Chondrocyte (in vitro differentiated cells): Measurements from ENCODE around the gene ASMTL. TPM values are rescaled to one million over a fixed set of nuclear protein-coding genes. Genes with fewer than 3 reads are reported as not detected.

Experiments
- DNase-seq: peaks from one replicate; pipeline ENCODE4 v3.0.0; 2021; ENCODE audit warnings: mixed read lengths, low spot score
- H3K27ac Mint-ChIP-seq: one replicate; pipeline ENCODE4 v1.8.0; 2021; ENCODE audit warnings: mild to moderate bottlenecking, moderate library complexity, mixed read lengths; ENCODE audit not compliant: unreplicated experiment
- H3K27me3 Mint-ChIP-seq: 2 replicates; pipeline ENCODE4 v1.8.0; 2021; ENCODE audit warnings: low read depth, mixed read lengths
- H3K36me3 Mint-ChIP-seq: 2 replicates; pipeline ENCODE4 v1.8.0; 2021; ENCODE audit warnings: low read depth, mixed read lengths
- H3K4me1 Mint-ChIP-seq: 2 replicates; pipeline ENCODE4 v1.8.0; 2021; ENCODE audit warnings: low read depth, mild to moderate bottlenecking, mixed read lengths
- H3K4me3 Mint-ChIP-seq: one replicate; pipeline ENCODE4 v1.8.0; 2021; ENCODE audit warnings: mild to moderate bottlenecking, moderate library complexity, mixed read lengths; ENCODE audit not compliant: unreplicated experiment
- H3K9me3 Mint-ChIP-seq: 2 replicates; pipeline ENCODE4 v1.8.0; 2021; ENCODE audit warnings: low read depth, mixed read lengths
- CTCF ChIP-seq: fragments of 200-600 bp; sonication (generic); IDR thresholded peaks from 2 replicates; pipeline ENCODE4 v1.5.0; 2021; ENCODE audit warnings: antibody characterized with exemption, mild to moderate bottlenecking, moderate library complexity
- total RNA-seq: library from RNA; stranded (reverse); gene quantifications from 3 replicates; pipeline ENCODE4 v1.2.1, GENCODE V29; 2021

The ASMTL gene
- total RNA-seq, 1 donor from 2014 or later, result 19.6 TPM

GRCh38 chrX:1444561-1445500 lies 7.9 kb downstream of the ASMTL start:
- Mint-ChIP-seq H3K4me1 (peaks cover 3% of the 10 kb centered on the region), H3K4me3 (no peak overlapping the region), H3K36me3 (peaks cover 21% of the 10 kb centered on the region), H3K27me3 (no peaks in the 10 kb centered on the region), H3K9me3 (peaks cover 21% of the 10 kb centered on the region), H3K27ac (no peak overlapping the region)
- peak; percentile 27 for DNase-seq
- TF ChIP-seq CTCF, result no peak

- Mint-ChIP-seq H3K27me3 (no peaks in the 10 kb centered on the region), H3K4me3 (no peak overlapping the region), H3K27ac (no peak overlapping the region), H3K4me1 (no peaks in the 10 kb centered on the region), H3K36me3 (peaks cover 15% of the 10 kb centered on the region), H3K9me3 (peaks cover 15% of the 10 kb centered on the region)
- TF ChIP-seq CTCF, result no peak
- DNase-seq, result peak; percentile 64
Measured at GRCh38 chrX:1443496-1444075, 9.1 kb downstream of the ASMTL start.

GRCh38 chrX:1442724-1443367 lies 9.9 kb downstream of the ASMTL start:
- H3K9me3 Mint-ChIP-seq, result peaks cover 11% of the 10 kb centered on the region
- H3K4me3 Mint-ChIP-seq, result no peak overlapping the region
- TF ChIP-seq CTCF, result no peak
- peak; percentile 34 for DNase-seq
- no peaks in the 10 kb centered on the region for H3K4me1 Mint-ChIP-seq
- peaks cover 11% of the 10 kb centered on the region for H3K36me3 Mint-ChIP-seq
- H3K27ac Mint-ChIP-seq, result no peak overlapping the region
- H3K27me3 Mint-ChIP-seq, result no peaks in the 10 kb centered on the region

- Mint-ChIP-seq H3K4me3 (no peak overlapping the region), H3K9me3 (peaks cover 8% of the 10 kb centered on the region), H3K4me1 (no peaks in the 10 kb centered on the region), H3K27ac (no peak overlapping the region), H3K36me3 (peaks cover 16% of the 10 kb centered on the region), H3K27me3 (no peaks in the 10 kb centered on the region)
- peak; percentile 80 for DNase-seq
- no peak for TF ChIP-seq CTCF
Measured at GRCh38 chrX:1442016-1442665, 10.6 kb downstream of the ASMTL start.

GRCh38 chrX:1440506-1440905 lies 12.2 kb downstream of the ASMTL start:
- no peak for TF ChIP-seq CTCF
- H3K4me3 Mint-ChIP-seq, result no peak overlapping the region
- H3K27me3 Mint-ChIP-seq, result no peaks in the 10 kb centered on the region
- DNase-seq, result peak; percentile 34
- H3K36me3 Mint-ChIP-seq, result peaks cover 21% of the 10 kb centered on the region
- H3K4me1 Mint-ChIP-seq, result no peaks in the 10 kb centered on the region
- H3K27ac Mint-ChIP-seq, result no peak overlapping the region
- H3K9me3 Mint-ChIP-seq, result peaks cover 8% of the 10 kb centered on the region
